SH-SY5Y (cell line): Measurements from ENCODE around the gene OR52A5.

Experiments used
- GATA2 ChIP-seq: IDR thresholded peaks from 2 replicates; pipeline ENCODE4 v1.6.1; 2011; ENCODE audit warnings: mild to moderate bottlenecking, low read depth, low read length
- GATA3 ChIP-seq: IDR thresholded peaks from 2 replicates; pipeline ENCODE4 v1.6.1; 2011; ENCODE audit warnings: low read depth, mild to moderate bottlenecking, low read length, moderate library complexity

DNA sequence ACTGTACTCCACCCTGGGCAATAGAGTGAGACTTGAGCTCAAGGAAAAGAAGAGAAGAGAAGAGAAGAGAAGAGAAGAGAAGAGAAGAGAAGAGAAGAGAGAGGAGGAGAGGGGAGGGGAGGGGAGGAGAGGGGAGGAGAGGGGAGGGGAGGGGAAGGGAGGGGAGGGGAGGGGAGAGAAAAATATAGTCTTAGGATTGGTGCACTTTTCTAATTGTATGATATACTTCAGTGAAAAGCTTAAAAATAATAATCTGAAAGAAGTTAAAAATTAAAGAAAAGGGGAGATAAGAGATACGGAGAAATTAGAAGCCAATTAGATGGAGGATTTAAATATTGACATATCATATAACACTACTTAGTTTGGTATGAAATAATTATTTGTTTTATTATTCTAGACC, 19.3 kb downstream of the OR52A5 start:
- TF ChIP-seq GATA3 (no peak), GATA2 (no peak)
